ENCODE results near the gene POLR2A. TPM values are rescaled to one million over a fixed set of nuclear protein-coding genes. Genes with fewer than 3 reads are reported as not detected.
"Not testable (repeated sequence)": the region's sequence is repeated elsewhere in the genome, so short reads cannot be mapped to it uniquely, and the experiment has no call there.

Gene POLR2A
- total RNA-seq, 2 donors from 2014 or later = 73.5 to 137 TPM

DNA sequence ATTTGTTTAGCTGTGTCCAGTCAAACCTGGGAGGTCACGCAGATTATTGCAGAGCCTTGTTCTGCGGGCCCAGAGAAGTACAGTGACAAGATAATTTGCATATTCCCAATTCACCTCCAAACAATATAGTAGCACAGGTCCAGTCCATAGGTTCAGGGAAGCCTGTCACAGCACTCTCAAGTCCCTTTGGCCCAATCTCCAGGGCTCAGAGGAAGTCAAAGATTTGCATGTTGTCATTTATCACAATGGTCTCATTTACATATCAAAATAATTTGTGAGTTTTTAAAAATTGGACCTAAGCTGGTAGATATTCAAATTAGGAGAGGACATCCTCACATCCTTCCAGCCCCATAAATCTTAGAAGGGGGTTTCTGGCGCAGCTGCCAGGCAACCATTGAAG is 16.7 kb upstream of the POLR2A start:
- intact Hi-C loops (cut with DNase I) = no loop called here
- H3K4me1 ChIP-seq = no peaks in the 10 kb centered on the region
- H3K36me3 ChIP-seq = no peaks in the 10 kb centered on the region

DNA sequence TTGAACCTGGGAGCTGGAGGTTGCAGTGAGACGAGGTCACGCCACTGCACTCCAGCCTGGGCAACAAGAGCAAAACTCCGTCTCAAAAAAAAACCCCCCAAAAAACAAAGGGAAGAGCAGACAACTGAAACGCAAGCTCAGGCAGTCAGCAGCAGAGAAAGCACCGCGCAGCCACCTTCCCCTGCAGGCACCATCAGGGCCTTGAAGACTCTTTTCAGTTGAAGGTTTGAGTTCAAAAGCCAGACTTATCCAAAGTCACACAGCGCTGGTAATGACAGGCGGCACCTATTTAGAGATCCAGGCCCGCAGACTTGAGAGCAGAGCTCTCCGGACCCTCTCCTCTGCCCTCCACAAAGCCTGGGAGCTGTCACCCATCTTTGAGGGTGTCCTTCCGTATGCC is 15.9 kb upstream of the POLR2A start:
- intact Hi-C loops (cut with DNase I) = no loop called here
- Histone ChIP-seq H3K9ac (ENCODE audit: low read depth in 2 of 2, low read length in 2 of 2) (no peak overlapping the region), H3K27me3 (no peaks in the 10 kb centered on the region), H3K36me3 (no peaks in the 10 kb centered on the region), H3K27ac (no peak overlapping the region), H3K4me3 (no peak overlapping the region), H3K9me3 (no peaks in the 10 kb centered on the region), H3K4me1 (no peaks in the 10 kb centered on the region)
- DNase-seq = no peak
- TF ChIP-seq, protein P1, sequence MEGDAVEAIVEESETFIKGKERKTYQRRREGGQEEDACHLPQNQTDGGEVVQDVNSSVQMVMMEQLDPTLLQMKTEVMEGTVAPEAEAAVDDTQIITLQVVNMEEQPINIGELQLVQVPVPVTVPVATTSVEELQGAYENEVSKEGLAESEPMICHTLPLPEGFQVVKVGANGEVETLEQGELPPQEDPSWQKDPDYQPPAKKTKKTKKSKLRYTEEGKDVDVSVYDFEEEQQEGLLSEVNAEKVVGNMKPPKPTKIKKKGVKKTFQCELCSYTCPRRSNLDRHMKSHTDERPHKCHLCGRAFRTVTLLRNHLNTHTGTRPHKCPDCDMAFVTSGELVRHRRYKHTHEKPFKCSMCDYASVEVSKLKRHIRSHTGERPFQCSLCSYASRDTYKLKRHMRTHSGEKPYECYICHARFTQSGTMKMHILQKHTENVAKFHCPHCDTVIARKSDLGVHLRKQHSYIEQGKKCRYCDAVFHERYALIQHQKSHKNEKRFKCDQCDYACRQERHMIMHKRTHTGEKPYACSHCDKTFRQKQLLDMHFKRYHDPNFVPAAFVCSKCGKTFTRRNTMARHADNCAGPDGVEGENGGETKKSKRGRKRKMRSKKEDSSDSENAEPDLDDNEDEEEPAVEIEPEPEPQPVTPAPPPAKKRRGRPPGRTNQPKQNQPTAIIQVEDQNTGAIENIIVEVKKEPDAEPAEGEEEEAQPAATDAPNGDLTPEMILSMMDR (IDR thresholded peaks at IDR 0.05) = no peak

More for the DNA sequence above, 16.7 kb upstream of the POLR2A start:
- H3K9me3 ChIP-seq = no peaks in the 10 kb centered on the region
- no peak overlapping the region for H3K9ac ChIP-seq (ENCODE audit: low read depth in 2 of 2, low read length in 2 of 2)
- DNase-seq = no peak
- TF ChIP-seq, protein P1 (IDR thresholded peaks at IDR 0.05) = no peak
- no peak overlapping the region for H3K4me3 ChIP-seq
- H3K27me3 ChIP-seq = no peaks in the 10 kb centered on the region
- H3K27ac ChIP-seq = peak overlapping the region; percentile 27

DNA sequence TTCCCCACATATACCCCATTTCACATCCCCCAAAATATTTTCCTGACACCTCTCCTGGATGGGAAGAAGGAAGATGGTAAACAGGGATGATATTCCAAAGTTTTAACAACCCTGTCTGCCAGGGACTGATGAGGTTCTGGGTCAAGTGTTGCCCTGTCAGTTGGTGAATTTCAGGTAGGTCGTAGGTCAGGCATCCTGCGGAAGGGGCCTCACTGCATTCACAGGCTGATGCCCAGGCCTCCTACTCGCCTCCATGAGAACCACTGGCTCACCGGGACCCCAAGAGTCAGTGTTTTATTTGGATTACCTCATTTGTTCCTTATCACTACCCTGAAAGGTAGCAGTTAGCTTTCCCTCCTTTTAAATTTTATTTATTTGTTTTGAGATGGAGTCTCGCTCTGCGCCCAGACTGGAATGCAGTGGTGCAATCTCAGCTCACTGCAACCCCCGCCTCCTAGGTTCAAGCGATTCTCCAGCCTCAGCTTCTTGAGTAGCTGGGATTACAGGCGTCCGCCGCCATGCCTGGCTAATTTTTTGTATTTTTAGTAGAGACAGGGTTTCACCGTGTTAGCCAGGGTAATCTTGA is 15.3 kb upstream of the POLR2A start:
- Histone ChIP-seq H3K27me3 (no peaks in the 10 kb centered on the region), H3K27ac (no peak overlapping the region), H3K4me3 (no peak overlapping the region), H3K9ac (ENCODE audit: low read depth in 2 of 2, low read length in 2 of 2) (no peak overlapping the region), H3K4me1 (no peaks in the 10 kb centered on the region), H3K9me3 (no peaks in the 10 kb centered on the region), H3K36me3 (no peaks in the 10 kb centered on the region)
- TF ChIP-seq, protein P1 (IDR thresholded peaks at IDR 0.05) = no peak
- DNase-seq = no peak
- intact Hi-C loops (cut with DNase I) = no loop called here

DNA sequence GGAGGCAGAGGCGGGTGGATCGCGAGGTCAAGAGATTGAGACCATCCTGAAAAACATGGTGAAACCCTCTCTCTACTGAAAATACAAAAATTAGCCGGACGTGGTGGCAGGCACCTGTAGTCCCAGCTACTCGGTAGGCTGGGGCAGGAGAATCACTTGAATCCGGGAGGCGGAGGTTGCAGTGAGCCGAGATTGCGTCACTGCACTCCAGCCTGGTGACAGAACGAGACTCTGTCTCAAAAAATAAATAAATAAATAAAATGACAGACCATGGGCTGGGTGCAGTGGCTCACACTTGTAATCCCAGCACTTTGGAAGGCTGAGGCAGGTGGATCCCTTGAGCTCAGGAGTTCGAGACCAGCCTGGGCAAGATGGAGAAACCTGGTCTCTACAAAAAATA is 14.3 kb upstream of the POLR2A start:
- H3K4me1 ChIP-seq; H3K9ac ChIP-seq (ENCODE audit: low read depth in 2 of 2, low read length in 2 of 2); H3K27me3 ChIP-seq; intact Hi-C loops (cut with DNase I); H3K36me3 ChIP-seq; H3K27ac ChIP-seq; H3K4me3 ChIP-seq; DNase-seq; H3K9me3 ChIP-seq: not testable (repeated sequence)

DNA sequence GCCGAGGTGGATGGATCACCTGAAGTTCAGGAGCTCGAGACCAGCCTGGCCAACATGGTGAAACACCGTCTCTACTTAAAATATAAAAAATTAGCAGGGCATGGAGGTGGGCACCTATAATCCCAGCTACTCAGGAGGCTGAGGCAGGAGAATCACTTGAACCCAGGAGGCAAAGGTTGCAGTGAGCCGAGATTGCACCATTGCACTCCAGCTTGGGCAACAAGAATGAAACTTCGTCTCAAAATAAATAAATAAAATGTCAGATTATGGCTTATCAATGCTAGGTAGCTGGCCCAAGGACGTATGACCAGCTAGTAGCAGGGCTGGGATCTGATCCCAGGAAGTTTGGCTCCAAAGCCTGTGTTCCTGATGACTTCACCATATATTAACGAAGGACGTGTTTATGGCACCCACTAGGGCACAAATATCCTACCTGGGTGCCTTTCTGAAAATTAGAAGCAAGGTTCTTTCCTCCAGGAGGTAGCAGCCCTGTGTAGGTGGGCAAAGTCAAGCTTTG is 13.7 kb upstream of the POLR2A start:
- not testable (repeated sequence) for H3K4me1 ChIP-seq

DNA sequence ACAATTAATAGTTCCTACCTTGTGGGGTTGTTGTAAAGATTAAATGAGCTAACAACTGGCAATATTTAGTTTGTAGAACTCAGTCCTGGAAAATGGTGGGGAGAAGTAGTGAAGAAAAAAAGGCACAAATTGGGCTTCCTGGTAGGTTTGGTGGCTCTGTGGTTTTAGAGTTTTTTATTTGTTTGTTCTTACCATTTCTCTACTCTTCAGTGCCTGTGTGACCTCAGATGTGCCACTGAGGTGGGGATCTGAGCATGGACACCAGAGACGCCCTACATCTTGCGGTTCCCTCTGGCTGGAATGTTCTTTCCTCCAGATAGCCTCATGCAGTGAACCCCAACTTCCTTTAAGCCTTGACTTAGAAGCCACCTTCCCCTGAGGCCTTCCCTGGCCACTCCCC is 12.4 kb upstream of the POLR2A start:
- Histone ChIP-seq H3K36me3 (no peaks in the 10 kb centered on the region), H3K27ac (no peak overlapping the region), H3K9me3 (no peaks in the 10 kb centered on the region), H3K27me3 (no peaks in the 10 kb centered on the region), H3K4me3 (no peak overlapping the region), H3K9ac (ENCODE audit: low read depth in 2 of 2, low read length in 2 of 2) (no peak overlapping the region), H3K4me1 (no peaks in the 10 kb centered on the region)
- TF ChIP-seq, protein P1 (IDR thresholded peaks at IDR 0.05) = no peak
- DNase-seq = no peak
- intact Hi-C loops (cut with DNase I) = no loop called here

More for the DNA sequence above, 13.7 kb upstream of the POLR2A start:
- H3K9me3 ChIP-seq; H3K36me3 ChIP-seq; H3K27me3 ChIP-seq; H3K9ac ChIP-seq (ENCODE audit: low read depth in 2 of 2, low read length in 2 of 2); intact Hi-C loops (cut with DNase I); DNase-seq; H3K27ac ChIP-seq; H3K4me3 ChIP-seq: not testable (repeated sequence)

DNA sequence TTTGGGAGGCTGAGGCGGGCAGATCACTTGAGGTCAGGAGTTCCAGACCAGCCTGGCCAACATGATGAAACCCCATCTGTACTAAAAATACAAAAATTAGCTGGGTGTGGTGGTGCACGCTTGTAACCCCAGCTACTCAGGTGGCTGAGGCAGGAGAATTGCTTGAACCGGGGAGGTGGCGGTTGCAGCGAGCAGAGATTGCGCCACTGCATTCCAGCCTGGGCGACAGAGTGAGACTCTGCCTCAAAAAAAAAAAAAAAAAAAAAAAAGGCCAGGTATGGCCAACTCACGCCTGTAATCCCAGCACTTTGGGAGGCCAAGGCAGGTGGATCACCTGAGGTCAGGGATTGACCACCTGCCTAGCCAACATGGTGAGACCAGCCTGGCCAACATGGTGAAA is 9.4 kb upstream of the POLR2A start:
- H3K36me3 ChIP-seq; H3K9ac ChIP-seq (ENCODE audit: low read depth in 2 of 2, low read length in 2 of 2); H3K27me3 ChIP-seq; H3K4me1 ChIP-seq; intact Hi-C loops (cut with DNase I); DNase-seq; H3K4me3 ChIP-seq; H3K27ac ChIP-seq; H3K9me3 ChIP-seq: not testable (repeated sequence)

All from colonic mucosa (tissue), 4 donors.